Measurements from ENCODE around the gene SLC66A1. TPM values are rescaled to one million over a fixed set of nuclear protein-coding genes. Genes with fewer than 3 reads are reported as not detected.

The SLC66A1 gene, protein sequence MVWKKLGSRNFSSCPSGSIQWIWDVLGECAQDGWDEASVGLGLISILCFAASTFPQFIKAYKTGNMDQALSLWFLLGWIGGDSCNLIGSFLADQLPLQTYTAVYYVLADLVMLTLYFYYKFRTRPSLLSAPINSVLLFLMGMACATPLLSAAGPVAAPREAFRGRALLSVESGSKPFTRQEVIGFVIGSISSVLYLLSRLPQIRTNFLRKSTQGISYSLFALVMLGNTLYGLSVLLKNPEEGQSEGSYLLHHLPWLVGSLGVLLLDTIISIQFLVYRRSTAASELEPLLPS
- 12.8 and 20.2 TPM in 2 replicates for total RNA-seq

DNA sequence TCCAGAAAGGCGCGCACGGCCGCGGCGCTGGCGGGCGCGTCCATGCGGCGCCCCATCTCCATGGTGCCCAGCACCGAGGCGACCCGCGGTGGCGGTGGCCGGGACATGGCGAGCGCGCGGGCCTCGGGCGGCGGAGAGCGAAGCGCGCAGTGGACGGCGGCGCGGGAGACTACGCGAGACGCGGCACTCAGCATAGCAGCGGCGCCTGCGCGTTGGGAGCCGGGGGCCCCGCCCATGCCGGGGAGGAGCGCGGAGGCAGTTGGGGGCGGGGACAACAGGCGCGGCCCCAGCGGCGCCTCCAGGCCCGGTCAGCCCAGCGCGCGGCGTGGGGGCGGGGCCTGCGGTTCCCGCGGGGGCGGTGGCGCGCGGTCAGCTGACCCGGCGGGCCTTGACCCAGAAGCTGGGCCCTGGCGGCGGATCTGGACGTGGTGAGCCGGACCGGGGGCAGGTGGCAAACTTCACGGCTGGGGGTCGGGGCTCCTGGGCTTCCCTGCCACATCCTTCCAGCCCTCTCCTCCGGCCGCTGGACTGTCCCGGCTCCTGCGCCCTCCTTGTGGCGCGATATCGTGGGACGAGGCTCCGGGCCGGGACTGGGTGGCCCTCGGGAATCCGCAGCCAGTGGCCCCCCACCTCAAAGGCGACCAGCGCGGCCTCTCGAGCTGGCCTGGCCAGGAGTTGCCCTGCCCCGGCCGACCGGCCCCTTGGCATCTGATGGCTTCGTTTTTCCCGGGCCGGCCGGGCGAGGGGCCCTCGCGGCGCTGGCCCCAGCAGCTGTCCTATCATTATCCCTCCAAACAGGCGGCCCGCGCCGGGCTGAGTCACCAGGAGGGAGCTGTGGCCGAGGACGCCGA is at the start of gene SLC66A1, which contains the start of gene AKR7A2:
Gene SLC66A1 (plus strand): TSS at position 396 of the 851 bp plus-strand sequence. CDS start 5,352 bp downstream, outside the sequence.
Gene AKR7A2 (minus strand): TSS at position 214 of the 851 bp plus-strand sequence. CDS start 20 bp downstream, at position 194.

DNA sequence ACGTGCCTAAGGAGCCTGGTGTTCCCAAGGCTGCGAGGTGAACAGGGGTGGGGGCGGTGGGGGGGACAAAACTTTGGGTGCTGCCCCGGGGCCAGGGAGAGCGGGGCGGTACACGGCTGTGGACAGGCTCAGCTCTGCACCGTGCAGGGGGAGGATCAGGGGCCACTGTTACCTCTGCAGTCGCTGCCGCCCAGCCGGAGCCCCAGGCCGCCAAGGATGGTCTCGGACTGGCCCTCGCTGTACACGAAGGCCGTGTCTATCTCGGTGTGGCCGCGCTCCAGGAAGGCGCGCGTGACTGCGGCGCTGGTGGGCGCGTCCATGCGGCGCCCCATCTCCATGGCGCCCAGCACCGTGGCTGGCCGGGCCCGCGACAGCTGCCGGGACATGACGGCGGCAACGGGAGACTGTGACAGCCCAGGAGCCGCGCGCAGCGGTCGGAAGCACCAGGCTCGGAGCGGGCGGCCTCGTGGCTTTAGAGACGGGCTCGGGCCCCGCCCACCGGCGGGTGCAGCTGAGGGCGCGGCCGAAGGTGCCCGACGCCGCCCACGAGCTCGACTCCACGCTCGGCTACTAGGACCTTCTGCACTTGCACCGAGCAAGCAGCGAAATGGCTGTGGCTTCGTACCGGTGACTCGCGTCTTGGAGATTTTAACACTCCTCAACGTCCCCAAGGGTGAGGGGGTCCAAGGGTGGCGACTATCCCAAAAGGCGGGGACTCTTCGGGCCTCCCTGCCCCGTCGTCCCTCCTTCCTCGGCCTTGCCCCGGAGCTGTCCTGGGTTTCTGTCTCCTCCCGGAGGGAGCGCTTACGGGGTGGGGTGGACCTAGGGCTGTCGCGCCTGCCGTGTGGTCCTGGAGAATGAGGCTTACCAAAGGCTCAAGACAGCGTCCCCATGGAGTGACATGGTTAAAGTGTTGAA is 23.5 kb upstream of the SLC66A1 start, which contains the start of gene AKR7A3:
Gene AKR7A3 (minus strand): TSS at position 447 of the 918 bp plus-strand sequence. CDS start 61 bp downstream, at position 386.

Other genes starting within 250 kb of the SLC66A1 start
- 93.0 and 101 TPM in 2 replicates for gene UBR4, start 102.1 kb upstream of the SLC66A1 start, total RNA-seq
- gene EMC1, start 60.8 kb upstream of the SLC66A1 start, total RNA-seq, result 84.7 and 89.0 TPM in 2 replicates
- 17.2 and 19.9 TPM in 2 replicates for gene MRTO4, start 60.5 kb upstream of the SLC66A1 start, total RNA-seq
- 0.14 and 0.37 TPM in 2 replicates for gene AKR7A3, start 23.6 kb upstream of the SLC66A1 start, total RNA-seq
- 70.4 and 72.3 TPM in 2 replicates for gene AKR7A2, start 182 bp upstream of the SLC66A1 start, total RNA-seq
- 121 and 145 TPM in 2 replicates for gene CAPZB, start 173.2 kb downstream of the SLC66A1 start, total RNA-seq